Loucy (cell line): ENCODE measurements around the gene BABAM2.

Source experiments
- H2AFZ ChIP-seq: fragments of 200-600 bp; sonication (generic); 2 replicates; pipeline ENCODE4 v1.6.0; 2016; ENCODE audit warnings: antibody characterized with exemption, mild to moderate bottlenecking, low read length, moderate library complexity
- H3F3A ChIP-seq: fragments of 200-600 bp; 2 replicates; pipeline ENCODE4 v1.6.0; 2016; ENCODE audit warnings: antibody characterized with exemption, low read depth, mild to moderate bottlenecking
- H3K27me3 ChIP-seq: fragments of 200-600 bp; sonication (generic); 2 replicates; pipeline ENCODE4 v1.6.1; 2014; ENCODE audit warnings: low read length, mild to moderate bottlenecking; ENCODE audit not compliant: insufficient read depth, poor library complexity, severe bottlenecking
- H3K36me3 ChIP-seq: fragments of 200-600 bp; sonication (generic); 2 replicates; pipeline ENCODE4 v1.6.1; 2016; ENCODE audit warnings: low read length; ENCODE audit not compliant: insufficient read depth
- H3K4me1 ChIP-seq: fragments of 200-600 bp; sonication (generic); 2 replicates; pipeline ENCODE4 v1.5.1; 2014; ENCODE audit warnings: low read length, mild to moderate bottlenecking; ENCODE audit not compliant: insufficient read depth, poor library complexity, severe bottlenecking
- H3K4me2 ChIP-seq: fragments of 200-600 bp; sonication (generic); 2 replicates; pipeline ENCODE4 v1.6.0; 2014; ENCODE audit warnings: antibody characterized with exemption, low read length, low read depth, mild to moderate bottlenecking; ENCODE audit not compliant: poor library complexity, severe bottlenecking
- H3K4me3 ChIP-seq: fragments of 200-600 bp; sonication (generic); 2 replicates; pipeline ENCODE4 v1.5.1; 2014; ENCODE audit warnings: low read length, mild to moderate bottlenecking, mixed read lengths; ENCODE audit not compliant: poor library complexity, severe bottlenecking
- H3K79me2 ChIP-seq: fragments of 200-600 bp; sonication (generic); 2 replicates; pipeline ENCODE4 v1.6.1; 2014; ENCODE audit warnings: low read length; ENCODE audit not compliant: insufficient read depth
- H3K9ac ChIP-seq: fragments of 200-600 bp; sonication (generic); 2 replicates; pipeline ENCODE4 v1.6.0; 2014; ENCODE audit warnings: mild to moderate bottlenecking, low read depth, low read length, moderate library complexity; ENCODE audit not compliant: poor library complexity, severe bottlenecking
- H3K9me2 ChIP-seq: fragments of 200-600 bp; sonication (generic); replicated peaks from 2 replicates; pipeline ENCODE4 v1.6.1; 2016; ENCODE audit warnings: low read depth, low read length, mixed read lengths
- H3K9me3 ChIP-seq: fragments of 200-600 bp; sonication (generic); 2 replicates; pipeline ENCODE4 v1.6.1; 2014; ENCODE audit warnings: mild to moderate bottlenecking, antibody characterized with exemption, low read length, low read depth; ENCODE audit not compliant: insufficient read depth
- H4K20me1 ChIP-seq: fragments of 200-600 bp; sonication (generic); 2 replicates; pipeline ENCODE4 v1.6.0; 2014; ENCODE audit warnings: antibody characterized with exemption, low read length, mild to moderate bottlenecking; ENCODE audit not compliant: insufficient read depth, poor library complexity, severe bottlenecking
- EZH2phosphoT487 ChIP-seq: fragments of 200-600 bp; IDR thresholded peaks from 2 replicates; pipeline ENCODE4 v1.6.1; 2018; ENCODE audit warnings: antibody characterized with exemption, mild to moderate bottlenecking, moderate library complexity, borderline replicate concordance
- TF ChIP-seq, protein P1 (sequence below): fragments of 200-600 bp; sonication (generic); conservative IDR thresholded peaks from 2 replicates; pipeline ENCODE4 v1.5.1; 2014; ENCODE audit warnings: mild to moderate bottlenecking, antibody characterized with exemption, low read length

The BABAM2 gene

DNA sequence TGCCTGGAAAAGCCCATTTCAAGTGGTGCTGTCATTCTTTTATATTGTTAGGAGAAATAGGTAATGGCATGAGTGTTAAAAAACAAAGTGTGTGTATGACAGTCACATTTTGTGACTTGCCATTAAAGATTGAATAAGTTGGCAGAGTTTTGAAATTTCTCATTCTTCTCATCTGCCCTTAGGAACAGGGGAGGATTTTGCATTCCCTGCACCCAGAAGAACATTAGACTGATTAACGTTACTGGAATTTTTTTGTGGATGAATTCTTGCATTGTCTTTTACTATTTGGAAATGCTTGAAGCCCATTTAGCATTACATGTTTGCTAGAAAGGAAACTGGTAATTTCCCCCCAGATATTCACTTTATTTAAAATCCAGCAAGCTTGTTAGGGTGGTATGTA lies 162.2 kb downstream of the BABAM2 start:
- Histone ChIP-seq H3K27me3 (no peaks in the 10 kb centered on the region), H3K36me3 (peaks cover 5% of the 10 kb centered on the region; the same call in 1 of the 2 replicates), H3K4me2 (no peak overlapping the region), H3K4me3 (no peak overlapping the region), H3F3A (no peaks in the 10 kb centered on the region), H4K20me1 (no peaks in the 10 kb centered on the region), H3K9me2 (no peaks in the 10 kb centered on the region), H2AFZ (no peak overlapping the region), H3K4me1 (peaks cover 27% of the 10 kb centered on the region), H3K9me3 (no peaks in the 10 kb centered on the region), H3K9ac (no peak overlapping the region), H3K79me2 (no peaks in the 10 kb centered on the region)
- TF ChIP-seq, protein P1, sequence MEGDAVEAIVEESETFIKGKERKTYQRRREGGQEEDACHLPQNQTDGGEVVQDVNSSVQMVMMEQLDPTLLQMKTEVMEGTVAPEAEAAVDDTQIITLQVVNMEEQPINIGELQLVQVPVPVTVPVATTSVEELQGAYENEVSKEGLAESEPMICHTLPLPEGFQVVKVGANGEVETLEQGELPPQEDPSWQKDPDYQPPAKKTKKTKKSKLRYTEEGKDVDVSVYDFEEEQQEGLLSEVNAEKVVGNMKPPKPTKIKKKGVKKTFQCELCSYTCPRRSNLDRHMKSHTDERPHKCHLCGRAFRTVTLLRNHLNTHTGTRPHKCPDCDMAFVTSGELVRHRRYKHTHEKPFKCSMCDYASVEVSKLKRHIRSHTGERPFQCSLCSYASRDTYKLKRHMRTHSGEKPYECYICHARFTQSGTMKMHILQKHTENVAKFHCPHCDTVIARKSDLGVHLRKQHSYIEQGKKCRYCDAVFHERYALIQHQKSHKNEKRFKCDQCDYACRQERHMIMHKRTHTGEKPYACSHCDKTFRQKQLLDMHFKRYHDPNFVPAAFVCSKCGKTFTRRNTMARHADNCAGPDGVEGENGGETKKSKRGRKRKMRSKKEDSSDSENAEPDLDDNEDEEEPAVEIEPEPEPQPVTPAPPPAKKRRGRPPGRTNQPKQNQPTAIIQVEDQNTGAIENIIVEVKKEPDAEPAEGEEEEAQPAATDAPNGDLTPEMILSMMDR = no peak
- TF ChIP-seq EZH2phosphoT487 = no peak

DNA sequence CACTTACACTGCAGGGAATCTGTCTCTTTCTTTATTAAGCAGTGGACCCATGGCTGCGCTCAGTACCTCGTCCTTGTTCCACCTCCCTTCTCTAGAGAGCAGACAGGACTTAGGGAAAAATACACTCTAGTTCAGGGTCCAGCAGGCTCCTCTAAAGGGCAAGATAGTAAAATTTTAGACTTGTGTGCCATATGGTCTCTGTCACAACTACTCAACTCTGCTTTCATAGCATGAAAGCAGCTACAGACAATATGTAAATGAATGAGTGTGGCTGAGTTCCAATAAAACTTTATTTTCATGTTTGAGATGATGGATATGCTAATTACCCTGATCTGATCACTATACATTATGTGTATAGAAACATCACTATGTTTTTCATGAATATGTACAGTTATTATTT lies 163.1 kb downstream of the BABAM2 start:
- no peaks in the 10 kb centered on the region for H3F3A ChIP-seq
- H3K79me2 ChIP-seq = no peaks in the 10 kb centered on the region
- H3K36me3 ChIP-seq = peaks cover 5% of the 10 kb centered on the region; the same call in 1 of the 2 replicates
- no peak overlapping the region for H3K4me3 ChIP-seq
- no peaks in the 10 kb centered on the region for H3K9me3 ChIP-seq
- H4K20me1 ChIP-seq = no peaks in the 10 kb centered on the region
- H3K9ac ChIP-seq = no peak overlapping the region
- H3K27me3 ChIP-seq = no peaks in the 10 kb centered on the region
- TF ChIP-seq EZH2phosphoT487 = no peak
- TF ChIP-seq, protein P1 = no peak
- H3K4me2 ChIP-seq = no peak overlapping the region
- no peaks in the 10 kb centered on the region for H3K9me2 ChIP-seq
- H3K4me1 ChIP-seq = peaks cover 23% of the 10 kb centered on the region
- no peak overlapping the region for H2AFZ ChIP-seq

DNA sequence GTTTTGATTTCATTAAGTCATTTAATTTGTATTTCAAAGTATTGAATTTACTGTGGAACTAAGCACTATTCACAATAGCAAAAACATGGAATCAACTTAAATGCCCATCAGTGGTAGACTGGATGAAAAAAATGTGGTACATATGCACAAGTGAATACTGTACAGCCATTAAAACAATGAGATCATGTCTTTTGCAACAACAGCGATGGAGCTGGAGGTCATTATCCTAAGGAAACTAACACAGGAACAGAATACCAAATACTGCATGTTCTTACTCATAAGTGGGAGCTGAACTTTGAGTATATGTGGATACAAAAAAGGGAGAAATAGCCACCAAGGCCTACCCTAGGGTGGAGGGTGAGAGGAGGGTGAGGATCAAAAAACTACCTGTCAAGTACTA lies 164.4 kb downstream of the BABAM2 start:
- H3K9me3 ChIP-seq = no peaks in the 10 kb centered on the region
- peaks cover 5% of the 10 kb centered on the region; the same call in 1 of the 2 replicates for H3K36me3 ChIP-seq
- H3K27me3 ChIP-seq = no peaks in the 10 kb centered on the region
- no peaks in the 10 kb centered on the region for H3K9me2 ChIP-seq
- no peaks in the 10 kb centered on the region for H3F3A ChIP-seq
- H2AFZ ChIP-seq = no peak overlapping the region
- no peak overlapping the region for H3K4me2 ChIP-seq
- TF ChIP-seq, protein P1 = no peak
- TF ChIP-seq EZH2phosphoT487 = no peak
- peaks cover 30% of the 10 kb centered on the region for H3K4me1 ChIP-seq
- H3K79me2 ChIP-seq = no peaks in the 10 kb centered on the region
- no peak overlapping the region for H3K9ac ChIP-seq
- H3K4me3 ChIP-seq = no peak overlapping the region
- no peaks in the 10 kb centered on the region for H4K20me1 ChIP-seq
